Glomerular visceral epithelial cell (primary cell): ENCODE results near the gene MSANTD1.
A peak's percentile ranks its signal among the peaks of the same experiment; 100 is the strongest.
"Not testable (repeated sequence)": the region's sequence is repeated elsewhere in the genome, so short reads cannot be mapped to it uniquely, and the experiment has no call there.

Experiments used
- DNase-seq: peaks from one replicate; pipeline ENCODE4 v3.0.0-alpha.2; 2016; ENCODE audit errors: extremely low spot score

MSANTD1 gene

GRCh38 chr4:3288571-3289094, 39.7 kb downstream of the MSANTD1 start:
- DNase-seq = no peak

GRCh38 chr4:3290476-3290875, 41.5 kb downstream of the MSANTD1 start:
- DNase-seq = no peak

- no peak for DNase-seq
These were observed 41.9 kb downstream of the MSANTD1 start for GRCh38 chr4:3290889-3291321.

- DNase-seq = no peak
These were observed 42.5 kb downstream of the MSANTD1 start for GRCh38 chr4:3291411-3291968.

GRCh38 chr4:3291969-3292570, 43.1 kb downstream of the MSANTD1 start:
- DNase-seq = peak; percentile 69

- peak; percentile 95 for DNase-seq
These were observed 43.8 kb downstream of the MSANTD1 start, which contains the start of gene RGS12 for GRCh38 chr4:3292571-3293400. Gene RGS12 (plus strand): TSS chr4:3293021. CDS start chr4:3316171, 23,150 bp downstream.

GRCh38 chr4:3293401-3294391, 44.7 kb downstream of the MSANTD1 start:
- no peak for DNase-seq

GRCh38 chr4:3294401-3295241, 45.7 kb downstream of the MSANTD1 start:
- no peak for DNase-seq

GRCh38 chr4:3295837-3296624, 47.1 kb downstream of the MSANTD1 start:
- no peak for DNase-seq

- DNase-seq = no peak
These were observed 47.7 kb downstream of the MSANTD1 start for GRCh38 chr4:3296651-3297050.

GRCh38 chr4:3297066-3297859, 48.3 kb downstream of the MSANTD1 start:
- no peak for DNase-seq

GRCh38 chr4:3299122-3299975, 50.4 kb downstream of the MSANTD1 start:
- no peak for DNase-seq

- DNase-seq = no peak
These were observed 51.2 kb downstream of the MSANTD1 start for GRCh38 chr4:3299976-3300671.

GRCh38 chr4:3300882-3301281, 51.9 kb downstream of the MSANTD1 start:
- not testable (repeated sequence) for DNase-seq

GRCh38 chr4:3301450-3302172, 52.7 kb downstream of the MSANTD1 start:
- DNase-seq = no peak

GRCh38 chr4:3302173-3302785, 53.3 kb downstream of the MSANTD1 start:
- no peak for DNase-seq
